Measurements from ENCODE around the gene GAREM2. TPM values are rescaled to one million over a fixed set of nuclear protein-coding genes. Genes with fewer than 3 reads are reported as not detected.

Gene GAREM2
- total RNA-seq, 1 experiment from 2014 or later = 2.6 TPM

DNA sequence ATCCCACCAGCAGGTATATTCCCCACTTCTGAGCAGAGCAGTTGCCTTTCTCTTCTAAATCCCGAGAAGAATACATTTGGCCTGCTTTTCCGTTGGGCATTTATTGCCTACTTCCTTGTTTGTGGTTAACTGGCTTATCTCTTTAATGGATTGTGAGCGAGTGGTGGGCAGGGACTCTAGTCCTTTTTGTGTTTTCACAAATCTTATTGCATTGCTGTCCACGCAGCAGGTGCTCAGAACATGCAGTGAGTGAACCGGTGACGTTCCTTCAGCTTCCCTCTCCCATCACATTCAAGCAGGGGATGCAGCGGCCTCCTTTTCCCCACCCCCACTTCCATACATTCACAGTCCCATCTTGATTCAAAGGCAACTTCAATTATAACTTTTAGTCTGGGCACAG is 28.9 kb upstream of the GAREM2 start:
- intact Hi-C loops (cut with micrococcal nuclease; ENCODE audit: unreplicated experiment) = no loop called here
- Mint-ChIP-seq H3K4me3 (ENCODE audit: low read depth, unreplicated experiment) (no peak overlapping the region), H3K9me3 (ENCODE audit: low read depth, unreplicated experiment) (no peaks in the 10 kb centered on the region), H3K4me1 (ENCODE audit: low read depth, unreplicated experiment) (peaks cover 30% of the 10 kb centered on the region), H3K27me3 (ENCODE audit: unreplicated experiment) (peaks cover 12% of the 10 kb centered on the region), H3K36me3 (ENCODE audit: insufficient read depth, unreplicated experiment) (peaks cover 12% of the 10 kb centered on the region), H3K27ac (ENCODE audit: unreplicated experiment) (no peak overlapping the region)
- peak; percentile 35 for DNase-seq
- CTCF ChIA-PET = interaction anchor here (0.6 to 2.0 kb wide), 4 partner anchors 93 to 283 kb away, joined by 3 to 12 read pairs (median 4); no protein-coding TSS in a partner anchor
- TF ChIP-seq, protein P1, sequence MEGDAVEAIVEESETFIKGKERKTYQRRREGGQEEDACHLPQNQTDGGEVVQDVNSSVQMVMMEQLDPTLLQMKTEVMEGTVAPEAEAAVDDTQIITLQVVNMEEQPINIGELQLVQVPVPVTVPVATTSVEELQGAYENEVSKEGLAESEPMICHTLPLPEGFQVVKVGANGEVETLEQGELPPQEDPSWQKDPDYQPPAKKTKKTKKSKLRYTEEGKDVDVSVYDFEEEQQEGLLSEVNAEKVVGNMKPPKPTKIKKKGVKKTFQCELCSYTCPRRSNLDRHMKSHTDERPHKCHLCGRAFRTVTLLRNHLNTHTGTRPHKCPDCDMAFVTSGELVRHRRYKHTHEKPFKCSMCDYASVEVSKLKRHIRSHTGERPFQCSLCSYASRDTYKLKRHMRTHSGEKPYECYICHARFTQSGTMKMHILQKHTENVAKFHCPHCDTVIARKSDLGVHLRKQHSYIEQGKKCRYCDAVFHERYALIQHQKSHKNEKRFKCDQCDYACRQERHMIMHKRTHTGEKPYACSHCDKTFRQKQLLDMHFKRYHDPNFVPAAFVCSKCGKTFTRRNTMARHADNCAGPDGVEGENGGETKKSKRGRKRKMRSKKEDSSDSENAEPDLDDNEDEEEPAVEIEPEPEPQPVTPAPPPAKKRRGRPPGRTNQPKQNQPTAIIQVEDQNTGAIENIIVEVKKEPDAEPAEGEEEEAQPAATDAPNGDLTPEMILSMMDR (IDR thresholded peaks at IDR 0.05; ENCODE audit: unreplicated experiment) = no peak
- BruUV-seq (replicated peaks) = no TSS peak

DNA sequence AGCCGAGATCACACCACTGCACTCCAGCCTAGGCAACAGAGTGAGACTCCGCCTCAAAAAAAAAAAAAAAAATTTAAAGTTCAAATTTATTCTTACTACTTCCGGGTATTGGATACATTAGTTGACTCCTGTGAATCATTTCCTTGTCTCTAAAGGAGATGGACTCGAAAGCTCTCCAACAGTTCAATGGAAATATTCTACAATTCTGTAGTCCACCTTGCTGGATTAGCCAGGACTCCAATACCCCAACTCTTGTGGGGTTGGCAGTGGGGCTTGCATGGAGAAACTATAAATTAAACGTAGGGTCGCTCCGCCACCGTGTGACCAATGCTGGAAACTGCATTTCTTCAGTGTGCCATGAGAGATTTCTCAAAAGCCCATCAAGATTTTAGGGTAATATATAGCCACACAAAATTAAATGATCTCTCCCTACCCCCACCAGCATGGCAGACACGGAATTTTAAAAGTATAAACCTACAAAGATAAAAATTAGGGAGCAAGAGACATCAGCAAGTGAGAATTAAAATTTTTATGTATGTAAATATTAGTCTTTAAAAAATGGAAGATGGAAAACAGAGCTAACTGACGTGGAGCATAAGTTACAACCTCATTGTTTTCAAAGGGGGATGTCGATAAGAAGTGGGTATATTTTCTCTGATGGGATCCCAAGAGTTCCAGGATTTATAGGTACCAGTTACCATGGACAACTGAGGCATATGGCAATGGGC is 27.8 kb upstream of the GAREM2 start:
- Mint-ChIP-seq H3K4me1 (ENCODE audit: low read depth, unreplicated experiment) (peaks cover 25% of the 10 kb centered on the region), H3K36me3 (ENCODE audit: insufficient read depth, unreplicated experiment) (peaks cover 8% of the 10 kb centered on the region)
- intact Hi-C loops (cut with micrococcal nuclease; ENCODE audit: unreplicated experiment) = loop anchor here (1.0 kb wide), 3 partner anchors 57 to 194 kb away; no protein-coding TSS in a partner anchor

DNA sequence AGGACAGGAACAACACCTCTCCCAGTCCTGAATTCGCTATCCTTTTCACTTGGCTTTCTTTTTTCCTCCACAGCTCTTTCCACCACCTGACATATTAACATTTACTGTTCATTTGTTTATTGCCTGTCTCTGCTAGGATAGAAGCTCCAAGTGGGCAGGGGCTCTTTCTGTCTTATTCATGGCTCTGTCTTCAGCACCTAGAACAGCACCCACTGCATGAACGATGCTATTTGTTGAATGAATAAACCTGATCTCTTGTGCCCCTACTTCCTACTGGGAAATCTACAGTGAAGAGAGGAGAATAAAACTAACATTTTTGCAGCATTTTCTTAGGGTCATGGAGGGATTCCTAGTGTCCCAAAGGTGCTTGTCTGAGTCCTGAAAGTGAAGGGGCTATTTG is 24.4 kb upstream of the GAREM2 start:
- H3K4me1 Mint-ChIP-seq (ENCODE audit: low read depth, unreplicated experiment) = peaks cover 20% of the 10 kb centered on the region
- H3K27ac Mint-ChIP-seq (ENCODE audit: unreplicated experiment) = no peak overlapping the region
- intact Hi-C loops (cut with micrococcal nuclease; ENCODE audit: unreplicated experiment) = no loop called here
- no peaks in the 10 kb centered on the region for H3K36me3 Mint-ChIP-seq (ENCODE audit: insufficient read depth, unreplicated experiment)
- BruUV-seq (replicated peaks) = no TSS peak
- H3K9me3 Mint-ChIP-seq (ENCODE audit: low read depth, unreplicated experiment) = no peaks in the 10 kb centered on the region
- CTCF ChIA-PET = no interaction called here
- H3K4me3 Mint-ChIP-seq (ENCODE audit: low read depth, unreplicated experiment) = no peak overlapping the region
- TF ChIP-seq, protein P1 (IDR thresholded peaks at IDR 0.05; ENCODE audit: unreplicated experiment) = no peak
- no peak for DNase-seq
- H3K27me3 Mint-ChIP-seq (ENCODE audit: unreplicated experiment) = peaks cover 22% of the 10 kb centered on the region

More for the DNA sequence above, 27.8 kb upstream of the GAREM2 start:
- BruUV-seq (replicated peaks) = no TSS peak
- TF ChIP-seq, protein P1 (IDR thresholded peaks at IDR 0.05; ENCODE audit: unreplicated experiment) = peak; percentile 74
- DNase-seq = peak; percentile 64
- CTCF ChIA-PET = interaction anchor here (0.6 to 2.0 kb wide), 7 partner anchors 57 to 284 kb away, joined by 3 to 12 read pairs (median 5); no protein-coding TSS in a partner anchor
- H3K9me3 Mint-ChIP-seq (ENCODE audit: low read depth, unreplicated experiment) = no peaks in the 10 kb centered on the region
- no peak overlapping the region for H3K4me3 Mint-ChIP-seq (ENCODE audit: low read depth, unreplicated experiment)
- peaks cover 22% of the 10 kb centered on the region for H3K27me3 Mint-ChIP-seq (ENCODE audit: unreplicated experiment)
- peak overlapping the region; percentile 2 for H3K27ac Mint-ChIP-seq (ENCODE audit: unreplicated experiment)

DNA sequence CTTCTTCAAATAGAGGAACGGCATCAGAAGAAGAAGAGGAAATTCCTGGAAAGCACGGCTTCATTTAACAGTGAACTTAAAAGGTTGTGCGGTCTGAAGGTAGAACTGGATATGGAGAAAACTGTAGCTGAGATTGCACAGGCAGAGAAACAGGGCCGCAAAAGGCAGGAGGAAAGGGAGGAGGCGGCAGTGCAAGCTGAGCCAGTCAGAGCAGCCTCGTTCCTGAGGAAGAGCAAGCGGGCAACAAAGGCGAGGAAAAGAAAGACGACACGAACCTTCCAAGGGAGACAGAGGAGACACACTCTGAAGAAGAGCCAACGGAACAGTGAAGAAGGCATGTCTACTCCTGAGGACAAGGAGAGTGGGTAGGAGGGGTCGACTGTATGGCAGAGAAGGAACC is 22.6 kb upstream of the GAREM2 start:
- no peaks in the 10 kb centered on the region for H3K9me3 Mint-ChIP-seq (ENCODE audit: low read depth, unreplicated experiment)
- H3K36me3 Mint-ChIP-seq (ENCODE audit: insufficient read depth, unreplicated experiment) = no peaks in the 10 kb centered on the region
- H3K4me1 Mint-ChIP-seq (ENCODE audit: low read depth, unreplicated experiment) = peaks cover 3% of the 10 kb centered on the region
- intact Hi-C loops (cut with micrococcal nuclease; ENCODE audit: unreplicated experiment) = no loop called here
- no peak overlapping the region for H3K4me3 Mint-ChIP-seq (ENCODE audit: low read depth, unreplicated experiment)
- DNase-seq = no peak
- CTCF ChIA-PET = no interaction called here
- H3K27ac Mint-ChIP-seq (ENCODE audit: unreplicated experiment) = no peak overlapping the region
- no TSS peak for BruUV-seq (replicated peaks)
- TF ChIP-seq, protein P1 (IDR thresholded peaks at IDR 0.05; ENCODE audit: unreplicated experiment) = no peak
- H3K27me3 Mint-ChIP-seq (ENCODE audit: unreplicated experiment) = peaks cover 22% of the 10 kb centered on the region

Measured in Calu3 (cell line).